SK-N-SH (cell line): Measurements from ENCODE around the gene NFASC. TPM values are rescaled to one million over a fixed set of nuclear protein-coding genes. Genes with fewer than 3 reads are reported as not detected.

ENCODE experiments used
- CTCF ChIA-PET: fragments of 300-600, 350-600 bp; formaldehyde crosslinking; extraction: SDS; loops from one replicate; lab custom pipeline; 2021; lab: Yijun Ruan, JAX
- POLR2A ChIA-PET: fragments of 350-600 bp; sonication (Branson Sonifier 250); formaldehyde crosslinking; extraction: SDS; loops from one replicate; lab custom pipeline; 2020; ENCODE audit warnings: antibody characterized with exemption, inconsistent platforms; lab: Yijun Ruan, JAX
- DNase-seq: peaks from one replicate; pipeline ENCODE4 v3.0.0; 2012
- H2AFZ ChIP-seq: fragments of 200-600 bp; sonication (generic); 2 replicates; pipeline ENCODE4 v1.8.1; 2016; ENCODE audit warnings: antibody characterized with exemption, mild to moderate bottlenecking, low read depth
- H3F3A ChIP-seq: fragments of 200-600 bp; sonication (generic); replicated peaks from 2 replicates; pipeline ENCODE3; 2016; ENCODE audit warnings: antibody characterized with exemption, mild to moderate bottlenecking; ENCODE audit not compliant: insufficient read depth
- H3K27ac ChIP-seq, 2 experiments: fragments of 200-500 bp in 1 of 2; fragments of 200-600 bp in 1 of 2; sonication (Bioruptor generic) in 1 of 2; sonication (generic), shearing (Covaris generic) in 1 of 2; 2 replicates each; pipeline versions ENCODE4 v1.5.1 to v1.6.1; 2014 to 2016; ENCODE audit warnings: low read depth in 2 of 2, inconsistent platforms in 1 of 2, low read length in 1 of 2, mild to moderate bottlenecking in 1 of 2, mixed read lengths in 1 of 2
- H3K27me3 ChIP-seq: fragments of 200-600 bp; sonication (generic), shearing (Covaris generic); 2 replicates; pipeline ENCODE4 v1.6.1; 2016; ENCODE audit warnings: mixed run types; ENCODE audit not compliant: insufficient read depth
- H3K36me3 ChIP-seq, 2 experiments: fragments of 200-500 bp in 1 of 2; fragments of 200-600 bp in 1 of 2; sonication (Bioruptor generic) in 1 of 2; sonication (generic) in 1 of 2; replicated peaks in 1 of 2; 2 replicates each; pipeline versions ENCODE3 to v1.5.1; 2014 to 2016; ENCODE audit warnings: low read length in 1 of 2, mild to moderate bottlenecking in 1 of 2; ENCODE audit not compliant: insufficient read depth in 2 of 2, control insufficient read depth in 1 of 2
- H3K4me1 ChIP-seq, 2 experiments: fragments of 200-500 bp in 1 of 2; fragments of 200-600 bp in 1 of 2; sonication (Bioruptor generic) in 1 of 2; sonication (generic), shearing (Covaris generic) in 1 of 2; 2 replicates each; pipeline versions ENCODE4 v1.5.1 to v1.6.1; 2014 to 2016; ENCODE audit warnings: low read depth in 1 of 2, low read length in 1 of 2, mixed run types in 1 of 2; ENCODE audit not compliant: insufficient read depth in 2 of 2, control insufficient read depth in 1 of 2
- H3K4me2 ChIP-seq: fragments of 200-600 bp; sonication (generic), shearing (Covaris generic); 2 replicates; pipeline ENCODE4 v1.6.1; 2017; ENCODE audit warnings: mixed run types
- H3K4me3 ChIP-seq, 2 experiments: fragments of 200-500 bp in 1 of 2; fragments of 200-600 bp in 1 of 2; sonication (Bioruptor generic) in 1 of 2; sonication (generic), shearing (Covaris generic) in 1 of 2; 2 replicates each; pipeline versions ENCODE4 v1.5.1 to v1.8.1; 2014 to 2016; ENCODE audit warnings: low read depth in 2 of 2, inconsistent platforms in 1 of 2, low read length in 1 of 2, mild to moderate bottlenecking in 1 of 2, mixed read lengths in 1 of 2, moderate library complexity in 1 of 2
- H3K79me2 ChIP-seq: fragments of 200-600 bp; sonication (generic); 2 replicates; pipeline ENCODE4 v1.8.1; 2017; ENCODE audit warnings: mild to moderate bottlenecking; ENCODE audit not compliant: insufficient read depth
- H3K9ac ChIP-seq: fragments of 200-600 bp; sonication (generic); 2 replicates; pipeline ENCODE4 v1.6.1; 2017; ENCODE audit warnings: mixed run types
- H3K9me2 ChIP-seq: fragments of 200-600 bp; sonication (generic); 2 replicates; pipeline ENCODE4 v1.6.1; 2017; ENCODE audit warnings: mixed run types
- H3K9me3 ChIP-seq: fragments of 200-600 bp; sonication (generic); 2 replicates; pipeline ENCODE4 v1.6.1; 2017; ENCODE audit warnings: mixed run types, mild to moderate bottlenecking, moderate library complexity
- H4K20me1 ChIP-seq: fragments of 200-600 bp; sonication (generic); 2 replicates; pipeline ENCODE4 v1.6.1; 2017; ENCODE audit warnings: mild to moderate bottlenecking, mixed run types; ENCODE audit not compliant: insufficient read depth
- CHD2 ChIP-seq: fragments of 150-350 bp; IDR thresholded peaks from 2 replicates; pipeline ENCODE4 v1.6.1; 2018; ENCODE audit warnings: low read length; ENCODE audit not compliant: partially characterized antibody
- EP300 ChIP-seq, 2 experiments: IDR thresholded peaks; 2 replicates each; pipeline versions ENCODE4 v1.4.0 to v1.6.1; 2012; ENCODE audit warnings: borderline replicate concordance in 1 of 2, low read depth in 1 of 2, low read length in 1 of 2
- FOSL2 ChIP-seq: IDR thresholded peaks from 2 replicates; pipeline ENCODE4 v1.4.0; 2012; ENCODE audit warnings: low read depth, mild to moderate bottlenecking, moderate library complexity, borderline replicate concordance
- FOXJ3 ChIP-seq: sonication (generic); formaldehyde crosslinking; IDR thresholded peaks from 2 replicates; pipeline ENCODE4 v1.5.1; 2020; ENCODE audit warnings: mild to moderate bottlenecking, missing genetic modification reagents
- GABPA ChIP-seq: IDR thresholded peaks from 2 replicates; pipeline ENCODE4 v1.4.0; 2012; ENCODE audit warnings: low read depth, mild to moderate bottlenecking
- GATA2 ChIP-seq: sonication (generic); formaldehyde crosslinking; IDR thresholded peaks from 2 replicates; pipeline ENCODE4 v1.5.0; 2020; ENCODE audit warnings: mild to moderate bottlenecking, missing genetic modification reagents
- JUND ChIP-seq: IDR thresholded peaks from 2 replicates; pipeline ENCODE4 v1.4.0; 2012
- MEF2A ChIP-seq: IDR thresholded peaks from 2 replicates; pipeline ENCODE4 v1.4.0; 2012; ENCODE audit warnings: low read depth, borderline replicate concordance
- NRF1 ChIP-seq: IDR thresholded peaks from 2 replicates; pipeline ENCODE4 v1.6.1; 2012; ENCODE audit warnings: low read depth, mild to moderate bottlenecking, low read length
- POLR2AphosphoS5 ChIP-seq: IDR thresholded peaks from 2 replicates; pipeline ENCODE4 v1.6.1; 2012; ENCODE audit warnings: low read depth, low read length
- RCOR1 ChIP-seq: fragments of 150-350 bp; IDR thresholded peaks from 2 replicates; pipeline ENCODE4 v1.6.1; 2017; ENCODE audit warnings: antibody characterized with exemption, low read length
- RXRA ChIP-seq: IDR thresholded peaks from 2 replicates; pipeline ENCODE4 v1.4.0; 2012; ENCODE audit warnings: low read depth, mild to moderate bottlenecking, borderline replicate concordance
- SIN3A ChIP-seq: IDR thresholded peaks from 2 replicates; pipeline ENCODE4 v1.6.1; 2012; ENCODE audit warnings: low read depth, mild to moderate bottlenecking, low read length, moderate library complexity, borderline replicate concordance
- SMC3 ChIP-seq: IDR thresholded peaks from 2 replicates; pipeline ENCODE4 v1.6.1; 2012; ENCODE audit warnings: low read depth, low read length, improper control_type of control experiment
- TCF12 ChIP-seq: IDR thresholded peaks from 2 replicates; pipeline ENCODE4 v1.4.0; 2012
- WGBS: methylation state at CpG from one replicate; pipeline ENCODE4 v1.1.6; 2017; ENCODE audit warnings: low lambda C conversion rate; 5-methylcytosine and 5-hydroxymethylcytosine counted together
- polyA plus RNA-seq, 3 experiments: library from polyadenylated mRNA; depleted of rRNA; stranded (reverse); fragments of >200 nt; gene quantifications; 2 replicates each; pipeline ENCODE4 v1.2.3, GENCODE V29; 2012
- TF ChIP-seq, protein P1 (sequence below): IDR thresholded peaks from 2 replicates; pipeline ENCODE4 v1.4.0; 2012; ENCODE audit warnings: low read depth
- TF ChIP-seq, protein P2 (sequence below): fragments of 150-350 bp; IDR thresholded peaks from 2 replicates; pipeline ENCODE4 v1.6.1; 2016; ENCODE audit warnings: mild to moderate bottlenecking, low read depth, low read length
- TF ChIP-seq, protein P3 (sequence below): IDR thresholded peaks from 2 replicates; pipeline ENCODE4 v1.6.1; 2012; ENCODE audit warnings: mild to moderate bottlenecking, low read depth, low read length, moderate library complexity

Gene NFASC
- polyA plus RNA-seq, 1 of the 3 experiments (the other 2 are of a cell fraction) = 6.0 TPM

DNA sequence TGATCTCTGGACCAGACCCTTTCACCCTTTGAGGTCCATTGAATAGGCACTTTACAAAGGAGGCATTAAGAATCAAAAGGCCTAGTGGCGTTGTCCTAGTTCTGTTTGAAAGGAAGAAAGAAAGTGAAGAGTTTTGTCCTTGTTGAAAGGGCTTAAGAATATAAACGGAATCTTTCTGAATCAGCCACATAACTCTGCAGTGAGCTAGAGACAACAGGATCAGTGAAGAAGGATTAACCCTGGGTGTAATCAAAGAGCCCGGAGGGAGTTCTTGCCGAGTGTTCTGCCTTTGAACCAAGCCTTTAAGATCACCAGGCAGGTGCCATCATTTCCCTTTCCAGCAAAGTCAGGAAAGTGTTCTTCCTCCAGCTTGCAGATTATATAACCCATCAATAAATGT, 117.5 kb downstream of the NFASC start:
- CTCF ChIA-PET = interaction anchor here (0.5 to 26.4 kb wide), 23 partner anchors 13 to 269 kb away, joined by 3 to 756 read pairs (median 8); partner anchors contain the start of genes CNTN2 and TMEM81
- 78% methylated on average over 4 of the region's 4 CpGs for WGBS
- Histone ChIP-seq H3K4me3 (no peak overlapping the region), H3K9me3 (no peaks in the 10 kb centered on the region), H3K9ac (no peak overlapping the region), H3K27me3 (no peaks in the 10 kb centered on the region), H3K79me2 (no peaks in the 10 kb centered on the region), H3K4me1 (peaks cover 0 to 2% of the 10 kb centered on the region in 2 experiments; a peak in 1 of 4 replicates), H3K36me3 (no peaks in the 10 kb centered on the region), H3F3A (no peaks in the 10 kb centered on the region), H3K9me2 (no peaks in the 10 kb centered on the region), H3K4me2 (no peak overlapping the region), H2AFZ (no peak overlapping the region), H3K27ac (no peak overlapping the region), H4K20me1 (no peaks in the 10 kb centered on the region)
- POLR2A ChIA-PET = no interaction called here
- DNase-seq = no peak
- TF ChIP-seq RCOR1 (no peak), EP300 (IDR thresholded peaks at IDR 0.05; ENCODE audit: borderline replicate concordance in 1 of 2, low read depth in 1 of 2, low read length in 1 of 2) (no peak), RXRA (no peak), NRF1 (no peak), TCF12 (no peak), GATA2 (CRISPR knock-in tag) (no peak), GABPA (no peak), POLR2AphosphoS5 (no peak), SIN3A (no peak), FOXJ3 (no peak), CHD2 (no peak), MEF2A (no peak), FOSL2 (no peak), JUND (no peak), SMC3 (no peak)
- TF ChIP-seq, protein P1, sequence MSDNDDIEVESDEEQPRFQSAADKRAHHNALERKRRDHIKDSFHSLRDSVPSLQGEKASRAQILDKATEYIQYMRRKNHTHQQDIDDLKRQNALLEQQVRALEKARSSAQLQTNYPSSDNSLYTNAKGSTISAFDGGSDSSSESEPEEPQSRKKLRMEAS = no peak
- TF ChIP-seq, protein P2, sequence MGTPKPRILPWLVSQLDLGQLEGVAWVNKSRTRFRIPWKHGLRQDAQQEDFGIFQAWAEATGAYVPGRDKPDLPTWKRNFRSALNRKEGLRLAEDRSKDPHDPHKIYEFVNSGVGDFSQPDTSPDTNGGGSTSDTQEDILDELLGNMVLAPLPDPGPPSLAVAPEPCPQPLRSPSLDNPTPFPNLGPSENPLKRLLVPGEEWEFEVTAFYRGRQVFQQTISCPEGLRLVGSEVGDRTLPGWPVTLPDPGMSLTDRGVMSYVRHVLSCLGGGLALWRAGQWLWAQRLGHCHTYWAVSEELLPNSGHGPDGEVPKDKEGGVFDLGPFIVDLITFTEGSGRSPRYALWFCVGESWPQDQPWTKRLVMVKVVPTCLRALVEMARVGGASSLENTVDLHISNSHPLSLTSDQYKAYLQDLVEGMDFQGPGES = no peak
- TF ChIP-seq, protein P3, sequence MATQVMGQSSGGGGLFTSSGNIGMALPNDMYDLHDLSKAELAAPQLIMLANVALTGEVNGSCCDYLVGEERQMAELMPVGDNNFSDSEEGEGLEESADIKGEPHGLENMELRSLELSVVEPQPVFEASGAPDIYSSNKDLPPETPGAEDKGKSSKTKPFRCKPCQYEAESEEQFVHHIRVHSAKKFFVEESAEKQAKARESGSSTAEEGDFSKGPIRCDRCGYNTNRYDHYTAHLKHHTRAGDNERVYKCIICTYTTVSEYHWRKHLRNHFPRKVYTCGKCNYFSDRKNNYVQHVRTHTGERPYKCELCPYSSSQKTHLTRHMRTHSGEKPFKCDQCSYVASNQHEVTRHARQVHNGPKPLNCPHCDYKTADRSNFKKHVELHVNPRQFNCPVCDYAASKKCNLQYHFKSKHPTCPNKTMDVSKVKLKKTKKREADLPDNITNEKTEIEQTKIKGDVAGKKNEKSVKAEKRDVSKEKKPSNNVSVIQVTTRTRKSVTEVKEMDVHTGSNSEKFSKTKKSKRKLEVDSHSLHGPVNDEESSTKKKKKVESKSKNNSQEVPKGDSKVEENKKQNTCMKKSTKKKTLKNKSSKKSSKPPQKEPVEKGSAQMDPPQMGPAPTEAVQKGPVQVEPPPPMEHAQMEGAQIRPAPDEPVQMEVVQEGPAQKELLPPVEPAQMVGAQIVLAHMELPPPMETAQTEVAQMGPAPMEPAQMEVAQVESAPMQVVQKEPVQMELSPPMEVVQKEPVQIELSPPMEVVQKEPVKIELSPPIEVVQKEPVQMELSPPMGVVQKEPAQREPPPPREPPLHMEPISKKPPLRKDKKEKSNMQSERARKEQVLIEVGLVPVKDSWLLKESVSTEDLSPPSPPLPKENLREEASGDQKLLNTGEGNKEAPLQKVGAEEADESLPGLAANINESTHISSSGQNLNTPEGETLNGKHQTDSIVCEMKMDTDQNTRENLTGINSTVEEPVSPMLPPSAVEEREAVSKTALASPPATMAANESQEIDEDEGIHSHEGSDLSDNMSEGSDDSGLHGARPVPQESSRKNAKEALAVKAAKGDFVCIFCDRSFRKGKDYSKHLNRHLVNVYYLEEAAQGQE = no peak
